T-cell (primary cell): ENCODE measurements around the gene NECTIN3. TPM values are rescaled to one million over a fixed set of nuclear protein-coding genes. Genes with fewer than 3 reads are reported as not detected.

Experiments
- ATAC-seq, 4 experiments: fragments of 200-7000 bp in 3 of 4; fragments of 150-1000 bp in 1 of 4; cut with Tn5 transposase; replicated peaks in 1 of 4; 1 replicate in 3 of 4; 2 replicates in 1 of 4; pipeline ENCODE4 v1.10.0; 2021; ENCODE audit warnings: moderate library complexity in 3 of 4, mild to moderate bottlenecking in 2 of 4, moderate number of reproducible peaks in 1 of 4
- CTCF ChIA-PET, 2 donors: fragments of 300-600 bp; sonication (Branson Sonifier 250); formaldehyde crosslinking; loops; one replicate each; lab custom pipeline; 2022; ENCODE audit warnings: antibody characterized with exemption in 2 of 2; lab: Charles Lee
- POLR2A ChIA-PET, 2 donors: fragments of 300-600 bp; sonication (Branson Sonifier 250); formaldehyde crosslinking; loops; one replicate each; lab custom pipeline; 2022; ENCODE audit warnings: antibody characterized with exemption in 2 of 2; lab: Charles Lee
- DNase-seq, 35 experiments: peaks; one replicate each; pipeline versions ENCODE4 v3.0.0 to v3.0.0-alpha.2; 2013 to 2023
- H3K27ac ChIP-seq: one replicate; pipeline ENCODE4 v1.5.1; 2013; ENCODE audit warnings: low read length
- H3K27me3 ChIP-seq, 2 experiments: replicated peaks in 1 of 2; 1 replicate in 1 of 2; 2 replicates in 1 of 2; pipeline versions ENCODE4 v1.6.1 to v1.7.0; 2013; ENCODE audit warnings: low read length in 1 of 2, mixed read lengths in 1 of 2; ENCODE audit not compliant: control insufficient read depth in 2 of 2, insufficient read depth in 2 of 2; ENCODE audit errors: extremely low read depth in 1 of 2
- H3K36me3 ChIP-seq, 2 donors: 1 replicate in 1 of 2; 2 replicates in 1 of 2; pipeline versions ENCODE4 v1.6.1 to v1.7.0; 2013; ENCODE audit warnings: low read length in 1 of 2; ENCODE audit not compliant: control insufficient read depth in 2 of 2, insufficient read depth in 1 of 2; ENCODE audit errors: extremely low read depth in 1 of 2
- H3K4me1 ChIP-seq, 2 experiments: 1 replicate in 1 of 2; 2 replicates in 1 of 2; pipeline versions ENCODE4 v1.6.1 to v1.7.0; 2013; ENCODE audit warnings: low read length in 2 of 2, mixed read lengths in 1 of 2; ENCODE audit not compliant: insufficient read depth in 2 of 2, control insufficient read depth in 1 of 2; ENCODE audit errors: extremely low read depth in 1 of 2
- H3K4me3 ChIP-seq, 2 donors: 1 replicate in 1 of 2; 2 replicates in 1 of 2; pipeline versions ENCODE4 v1.5.1 to v1.7.0; 2013; ENCODE audit warnings: mild to moderate bottlenecking in 2 of 2, low read length in 1 of 2, moderate library complexity in 1 of 2; ENCODE audit not compliant: control insufficient read depth in 1 of 2; ENCODE audit errors: extremely low read depth in 1 of 2
- H3K9me3 ChIP-seq: 2 replicates; pipeline ENCODE4 v1.7.0; 2013
- H3K27ac Mint-ChIP-seq, 2 donors: one replicate each; pipeline ENCODE4 v1.8.0; 2020 to 2021; ENCODE audit warnings: mild to moderate bottlenecking in 2 of 2, mixed read lengths in 2 of 2
- H3K27me3 Mint-ChIP-seq, 2 donors: one replicate each; pipeline ENCODE4 v1.8.0; 2021 to 2022; ENCODE audit warnings: mixed read lengths in 2 of 2
- H3K36me3 Mint-ChIP-seq: one replicate; pipeline ENCODE4 v1.8.0; 2021; ENCODE audit warnings: mixed read lengths
- H3K4me1 Mint-ChIP-seq, 3 donors: one replicate each; pipeline ENCODE4 v1.8.0; 2020 to 2022; ENCODE audit warnings: mixed read lengths in 3 of 3, mild to moderate bottlenecking in 1 of 3
- H3K4me3 Mint-ChIP-seq, 3 donors: one replicate each; pipeline ENCODE4 v1.8.0; 2020 to 2022; ENCODE audit warnings: mild to moderate bottlenecking in 3 of 3, mixed read lengths in 3 of 3, moderate library complexity in 3 of 3
- H3K9me3 Mint-ChIP-seq, 3 donors: one replicate each; pipeline ENCODE4 v1.8.0; 2020 to 2022; ENCODE audit warnings: mixed read lengths in 3 of 3
- WGBS: methylation state at CpG from one replicate; pipeline ENCODE4 v1.1.5; 2013; ENCODE audit warnings: missing lambda C conversion rate; ENCODE audit not compliant: insufficient coverage; 5-methylcytosine and 5-hydroxymethylcytosine counted together
- total RNA-seq, 35 experiments: library from RNA in 6 of 35; stranded (reverse) in 6 of 35; fragments of 120-200 nt in 1 of 35; gene quantifications; one replicate each; pipeline versions ENCODE4 v1.2.1 to v1.2.4 and lab custom pipeline; 2013 to 2026

Gene NECTIN3
- total RNA-seq, 5 donors from 2014 or later (not counting 1 experiment from before 2014, with no cell fraction given): 6.7 to 11.3 (median 8.4) TPM

DNA sequence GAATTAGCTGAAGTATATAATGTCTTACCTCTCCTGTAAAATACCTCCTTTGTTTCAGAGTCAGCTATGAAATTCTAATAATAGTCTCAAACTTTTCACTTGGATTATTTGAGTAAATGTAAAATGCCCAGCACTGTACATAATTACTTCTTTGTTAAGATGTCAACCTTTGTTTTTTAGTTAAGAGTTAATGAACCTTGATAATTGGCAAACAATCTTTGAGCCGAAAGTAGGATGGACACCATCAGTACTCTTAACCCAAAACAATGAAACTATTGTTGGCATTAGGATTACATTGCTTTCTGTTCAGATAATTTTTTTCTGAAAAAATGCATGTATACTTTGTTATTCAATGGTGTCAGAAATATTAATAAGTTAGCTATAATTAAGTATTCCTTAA is 3.0 kb upstream of the NECTIN3 start:
- no peaks in the 10 kb centered on the region for H3K36me3 Mint-ChIP-seq
- H3K4me3 ChIP-seq: no peak overlapping the region
- ATAC-seq: no peak
- peak overlapping the region; percentile 39 to 44 for H3K27ac Mint-ChIP-seq
- no peaks in the 10 kb centered on the region for H3K36me3 ChIP-seq
- H3K9me3 ChIP-seq: no peaks in the 10 kb centered on the region
- WGBS: no CpG with 5 or more reads among the region's 1 CpG
- H3K4me1 Mint-ChIP-seq: peaks cover 26 to 28% (median 27%) of the 10 kb centered on the region in 3 donors
- peaks cover 4 to 7% of the 10 kb centered on the region in 2 experiments for H3K27me3 ChIP-seq
- no peak for DNase-seq
- no peaks in the 10 kb centered on the region for H3K9me3 Mint-ChIP-seq
- POLR2A ChIA-PET: interaction anchor here (0.6 to 0.7 kb wide), 2 partner anchors 473 to 1897 kb away, joined by 3 to 8 read pairs; no protein-coding TSS in a partner anchor
- peaks cover 9 to 20% of the 10 kb centered on the region in 2 experiments for H3K4me1 ChIP-seq
- CTCF ChIA-PET: interaction anchor here (0.6 to 1.8 kb wide), 6 partner anchors 12 to 1007 kb away, joined by 3 to 7 read pairs (median 3); no protein-coding TSS in a partner anchor
- H3K27me3 Mint-ChIP-seq: peaks cover 8 to 9% of the 10 kb centered on the region in 2 donors
- no peak overlapping the region for H3K4me3 Mint-ChIP-seq
- H3K27ac ChIP-seq: no peak overlapping the region

GRCh38 chr3:111069974-111070771 is 1.4 kb upstream of the NECTIN3 start:
- Mint-ChIP-seq H3K27me3 (peaks cover 21% of the 10 kb centered on the region in 2 donors), H3K4me1 (peaks cover 33 to 42% (median 41%) of the 10 kb centered on the region in 3 donors), H3K9me3 (no peaks in the 10 kb centered on the region), H3K4me3 (peak overlapping the region; percentile 90 to 99 (median 94)), H3K36me3 (no peaks in the 10 kb centered on the region), H3K27ac (peak overlapping the region; percentile 76 to 83)
- H3K27me3 ChIP-seq: peaks cover 4 to 9% of the 10 kb centered on the region in 2 experiments
- WGBS: 36% methylated on average over 13 of the region's 25 CpGs
- CTCF ChIA-PET: interaction anchor here (0.5 to 1.8 kb wide), 4 partner anchors 10 to 496 kb away, joined by 3 to 7 read pairs (median 5); no protein-coding TSS in a partner anchor
- ATAC-seq (no peak), DNase-seq (peak in 2 of 35 experiments; percentile 1 to 29)
- H3K9me3 ChIP-seq: no peaks in the 10 kb centered on the region
- peak overlapping the region; percentile 75 to 80 for H3K4me3 ChIP-seq
- H3K4me1 ChIP-seq: peaks cover 9 to 20% of the 10 kb centered on the region in 2 experiments
- peak overlapping the region; percentile 68 for H3K27ac ChIP-seq
- H3K36me3 ChIP-seq: no peaks in the 10 kb centered on the region
- POLR2A ChIA-PET: interaction anchor here in 1 of 2 donors (0.5 kb wide), 1 partner anchor 57 kb away, joined by 6 read pairs; no protein-coding TSS in a partner anchor

DNA sequence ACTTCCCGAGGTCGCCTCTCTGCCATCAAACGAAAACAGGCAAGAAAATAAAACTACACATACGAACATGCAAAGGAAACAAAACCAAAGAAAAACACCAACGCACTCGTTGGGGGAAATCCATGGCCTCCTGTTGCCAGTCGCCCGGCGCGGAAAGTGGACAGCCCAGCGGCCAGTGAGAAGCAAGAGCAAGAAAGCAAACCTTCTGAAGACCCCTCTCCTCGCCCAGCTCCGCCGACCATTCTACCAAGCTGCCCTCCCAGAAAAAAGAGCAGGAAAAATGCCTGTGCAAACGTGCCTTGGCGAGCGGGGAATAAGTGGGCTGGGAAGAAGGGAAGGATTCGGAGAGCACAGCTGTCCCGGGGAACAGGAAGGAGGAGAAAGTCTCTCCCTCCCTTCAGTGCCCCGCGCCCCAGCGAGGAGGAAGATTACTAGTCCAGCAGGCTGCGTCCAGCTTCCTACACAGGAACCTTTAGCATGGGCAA is 802 bp upstream of the NECTIN3 start:
- peaks cover 9 to 20% of the 10 kb centered on the region in 2 experiments for H3K4me1 ChIP-seq
- no peaks in the 10 kb centered on the region for H3K9me3 ChIP-seq
- ChIA-PET POLR2A (no interaction called here), CTCF (no interaction called here)
- H3K36me3 Mint-ChIP-seq: no peaks in the 10 kb centered on the region
- peak in 10 of 35 experiments; percentile 0 to 55 (median 7) for DNase-seq
- H3K4me1 Mint-ChIP-seq: peaks cover 33 to 44% (median 43%) of the 10 kb centered on the region in 3 donors
- no peaks in the 10 kb centered on the region for H3K36me3 ChIP-seq
- ATAC-seq: no peak
- H3K4me3 Mint-ChIP-seq: peak overlapping the region; percentile 90 to 99 (median 94)
- peaks cover 4 to 9% of the 10 kb centered on the region in 2 experiments for H3K27me3 ChIP-seq
- 0% methylated on average over 10 of the region's 23 CpGs for whole genome bisulfite sequencing
- peak overlapping the region; percentile 68 for H3K27ac ChIP-seq
- H3K4me3 ChIP-seq: peak overlapping the region; percentile 75 to 80
- H3K27ac Mint-ChIP-seq: peak overlapping the region; percentile 76 to 83
- no peaks in the 10 kb centered on the region for H3K9me3 Mint-ChIP-seq
- peaks cover 23 to 27% of the 10 kb centered on the region in 2 donors for H3K27me3 Mint-ChIP-seq

DNA sequence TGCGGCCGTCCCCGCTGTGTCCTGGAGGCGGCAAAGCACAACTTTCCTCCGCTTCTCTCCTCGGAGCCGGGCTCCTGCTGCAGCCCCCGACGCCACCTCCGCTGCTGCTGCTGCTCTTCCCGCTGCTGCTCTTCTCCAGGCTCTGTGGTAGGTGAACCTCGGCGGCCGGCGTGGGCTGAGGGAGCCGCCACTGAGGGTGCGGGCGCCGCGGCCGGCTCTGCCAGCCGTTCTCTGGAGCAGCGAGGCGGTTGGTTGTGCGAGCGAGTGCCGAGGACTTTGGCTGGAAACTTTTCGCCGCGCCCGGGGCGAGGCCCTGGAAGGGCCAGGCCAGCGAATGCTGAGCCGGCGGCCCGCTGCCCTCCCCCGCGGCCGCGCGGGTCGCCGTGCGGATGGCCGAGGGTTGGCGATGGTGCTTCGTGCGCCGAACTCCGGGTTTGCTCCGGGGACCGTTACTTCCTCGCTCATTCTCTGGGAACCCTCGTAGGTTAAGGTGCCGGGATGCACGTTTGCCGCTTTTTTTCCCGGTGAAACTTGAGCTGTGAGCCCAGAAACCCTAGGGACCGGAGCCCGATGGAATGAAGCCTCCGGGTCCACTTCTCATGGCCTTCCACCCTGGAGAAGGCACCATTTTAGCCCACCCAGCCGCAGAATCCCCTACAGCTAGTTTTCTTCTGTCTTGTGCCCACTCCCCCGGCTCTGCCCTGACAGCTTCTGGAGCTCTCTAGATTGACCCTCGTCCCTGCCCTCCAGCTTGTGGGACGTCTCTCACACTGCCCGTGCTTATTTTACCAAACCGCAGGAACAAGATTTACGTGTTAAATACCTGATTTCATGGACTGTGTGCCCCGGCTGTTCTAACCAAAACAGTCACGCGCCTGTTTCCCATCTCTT is 660 bp downstream of the NECTIN3 start:
- no peaks in the 10 kb centered on the region for H3K36me3 ChIP-seq
- peak; percentile 20 to 50 (median 30) for ATAC-seq
- peak overlapping the region in 1 of 2 donors; percentile 60 for H3K27ac Mint-ChIP-seq
- H3K9me3 Mint-ChIP-seq: no peaks in the 10 kb centered on the region
- H3K4me1 Mint-ChIP-seq: peaks cover 33 to 44% (median 43%) of the 10 kb centered on the region in 3 donors
- H3K4me3 Mint-ChIP-seq: peak overlapping the region; percentile 85 to 99 (median 90)
- H3K4me3 ChIP-seq: peak overlapping the region; percentile 75 to 85
- peaks cover 23 to 28% of the 10 kb centered on the region in 2 donors for H3K27me3 Mint-ChIP-seq
- under 1% methylated on average over 70 of the region's 71 CpGs for WGBS
- peaks cover 9 to 20% of the 10 kb centered on the region in 2 experiments for H3K4me1 ChIP-seq
- DNase-seq: peak in 12 of 35 experiments; percentile 1 to 50 (median 15)
- ChIA-PET CTCF (interaction anchor here in 1 of 2 donors (1.1 kb wide), 1 partner anchor 8 kb away, joined by 5 read pairs; no protein-coding TSS in a partner anchor), POLR2A (no interaction called here)
- H3K27ac ChIP-seq: no peak overlapping the region
- no peaks in the 10 kb centered on the region for H3K9me3 ChIP-seq
- no peaks in the 10 kb centered on the region for H3K36me3 Mint-ChIP-seq
- peaks cover 7 to 9% of the 10 kb centered on the region in 2 experiments for H3K27me3 ChIP-seq

- ChIA-PET POLR2A (no interaction called here), CTCF (interaction anchor here in 1 of 2 donors (0.7 kb wide), 1 partner anchor 1541 kb away, joined by 5 read pairs; no protein-coding TSS in a partner anchor)
- peak overlapping the region; percentile 85 to 99 (median 90) for H3K4me3 Mint-ChIP-seq
- no peak for DNase-seq
- H3K4me1 Mint-ChIP-seq: peaks cover 33 to 46% (median 43%) of the 10 kb centered on the region in 3 donors
- H3K27ac Mint-ChIP-seq: no peak overlapping the region
- no peak overlapping the region for H3K27ac ChIP-seq
- no peak overlapping the region for H3K4me3 ChIP-seq
- ATAC-seq: no peak
- H3K27me3 ChIP-seq: peaks cover 7 to 9% of the 10 kb centered on the region in 2 experiments
- no peaks in the 10 kb centered on the region for H3K9me3 ChIP-seq
- H3K36me3 Mint-ChIP-seq: no peaks in the 10 kb centered on the region
- peaks cover 23 to 28% of the 10 kb centered on the region in 2 donors for H3K27me3 Mint-ChIP-seq
- WGBS: 85% methylated on average over 5 of the region's 5 CpGs
- H3K4me1 ChIP-seq: peaks cover 9 to 20% of the 10 kb centered on the region in 2 experiments
- H3K36me3 ChIP-seq: no peaks in the 10 kb centered on the region
- no peaks in the 10 kb centered on the region for H3K9me3 Mint-ChIP-seq
These were observed 1.6 kb downstream of the NECTIN3 start for GRCh38 chr3:111073218-111073617.
